Left lung (tissue), 10 donors: Measurements from ENCODE around the gene PCLO. TPM values are rescaled to one million over a fixed set of nuclear protein-coding genes. Genes with fewer than 3 reads are reported as not detected.

Experiments used
- ATAC-seq: fragments of 200-7000 bp; cut with Tn5 transposase; one replicate; pipeline ENCODE4 v1.9.1; 2020; ENCODE audit warnings: moderate library complexity
- DNase-seq, 4 donors: peaks; one replicate each; pipeline ENCODE4 v3.0.0-alpha.2; 2013 to 2020
- H3K27ac ChIP-seq, 2 donors: fragments of 200-600 bp; sonication (generic) in 1 of 2; one replicate each; pipeline versions ENCODE4 v1.5.0 to v1.8.0; 2020 to 2021
- H3K27me3 ChIP-seq, 2 donors: fragments of 200-600 bp; sonication (generic) in 1 of 2; one replicate each; pipeline versions ENCODE4 v1.5.0 to v1.8.0; 2020 to 2021
- H3K36me3 ChIP-seq, 2 donors: fragments of 200-600 bp; sonication (generic) in 1 of 2; one replicate each; pipeline versions ENCODE4 v1.5.0 to v1.8.0; 2020 to 2021
- H3K4me1 ChIP-seq, 2 donors: fragments of 200-600 bp; one replicate each; pipeline ENCODE4 v1.8.0; 2021
- H3K4me3 ChIP-seq, 2 donors: fragments of 200-600 bp; sonication (generic) in 1 of 2; one replicate each; pipeline versions ENCODE4 v1.5.0 to v1.8.0; 2020 to 2021; ENCODE audit warnings: mild to moderate bottlenecking in 1 of 2
- H3K9me3 ChIP-seq, 2 donors: fragments of 200-600 bp; sonication (generic) in 1 of 2; one replicate each; pipeline versions ENCODE4 v1.5.0 to v1.8.0; 2020 to 2021
- intact Hi-C, 2 donors: fragments of 100-400 bp; cut with DNase I; formaldehyde crosslinking; loops; one replicate each; pipeline versions ENCODE4 v1.11.2 to v1.14.2; 2022
- polyA plus RNA-seq, 6 donors: library from polyadenylated mRNA; unstranded; fragments of 120-200 nt; gene quantifications; one replicate each; pipeline ENCODE4 v1.2.1, GENCODE V29; 2013; ENCODE audit not compliant: insufficient read length in 6 of 6
- total RNA-seq, 2 donors: library from RNA; stranded (reverse); fragmentation: NEBNext Ultra II Directional; extraction: Animal tissue kit (Norgen Biotek cat#: 25700); gene quantifications; one replicate each; pipeline ENCODE4 v1.2.1, GENCODE V29; 2021
- TF ChIP-seq, protein P1 (sequence below), 2 donors: fragments of 200-600 bp; sonication (generic) in 1 of 2; IDR thresholded peaks; one replicate each; pipeline versions ENCODE4 v1.5.0 to v1.8.0; 2021; ENCODE audit warnings: antibody characterized with exemption in 2 of 2
- donor health status: DM: no; HTN: yes; CAD: no.
- donor health status: DM: no; HTN: no; CAD: no.

PCLO gene
- total and polyA plus RNA-seq, 8 donors: 5.3 to 7.7 (median 5.9) TPM

DNA sequence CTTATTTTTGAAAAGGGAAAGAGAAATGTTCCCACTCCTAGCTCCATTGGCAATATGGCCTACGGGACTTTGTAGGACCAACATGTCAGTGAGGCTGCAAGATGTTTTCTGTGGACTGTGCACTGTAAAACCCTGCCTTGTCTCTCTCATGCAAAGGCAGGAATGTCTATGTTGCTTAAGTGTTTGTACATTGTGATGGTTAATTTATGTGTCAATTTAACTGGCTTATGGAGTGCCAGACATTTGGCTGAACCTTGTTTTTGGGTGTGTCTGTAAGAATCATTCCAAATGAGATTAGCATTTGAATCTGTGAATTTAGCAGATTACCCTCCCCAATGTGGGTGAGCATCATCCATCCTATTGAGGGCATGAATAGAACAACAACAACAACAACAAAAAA, 4.1 kb upstream of the PCLO start:
- intact Hi-C loops: no loop called here
- Histone ChIP-seq H3K4me1 (no peaks in the 10 kb centered on the region), H3K9me3 (no peaks in the 10 kb centered on the region), H3K27me3 (peaks cover 0 to 20% of the 10 kb centered on the region in 2 donors), H3K36me3 (no peaks in the 10 kb centered on the region), H3K27ac (no peak overlapping the region), H3K4me3 (no peak overlapping the region)
- no peak for DNase-seq
- TF ChIP-seq, protein P1, sequence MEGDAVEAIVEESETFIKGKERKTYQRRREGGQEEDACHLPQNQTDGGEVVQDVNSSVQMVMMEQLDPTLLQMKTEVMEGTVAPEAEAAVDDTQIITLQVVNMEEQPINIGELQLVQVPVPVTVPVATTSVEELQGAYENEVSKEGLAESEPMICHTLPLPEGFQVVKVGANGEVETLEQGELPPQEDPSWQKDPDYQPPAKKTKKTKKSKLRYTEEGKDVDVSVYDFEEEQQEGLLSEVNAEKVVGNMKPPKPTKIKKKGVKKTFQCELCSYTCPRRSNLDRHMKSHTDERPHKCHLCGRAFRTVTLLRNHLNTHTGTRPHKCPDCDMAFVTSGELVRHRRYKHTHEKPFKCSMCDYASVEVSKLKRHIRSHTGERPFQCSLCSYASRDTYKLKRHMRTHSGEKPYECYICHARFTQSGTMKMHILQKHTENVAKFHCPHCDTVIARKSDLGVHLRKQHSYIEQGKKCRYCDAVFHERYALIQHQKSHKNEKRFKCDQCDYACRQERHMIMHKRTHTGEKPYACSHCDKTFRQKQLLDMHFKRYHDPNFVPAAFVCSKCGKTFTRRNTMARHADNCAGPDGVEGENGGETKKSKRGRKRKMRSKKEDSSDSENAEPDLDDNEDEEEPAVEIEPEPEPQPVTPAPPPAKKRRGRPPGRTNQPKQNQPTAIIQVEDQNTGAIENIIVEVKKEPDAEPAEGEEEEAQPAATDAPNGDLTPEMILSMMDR (IDR thresholded peaks at IDR 0.05): no peak
- no peak for ATAC-seq

DNA sequence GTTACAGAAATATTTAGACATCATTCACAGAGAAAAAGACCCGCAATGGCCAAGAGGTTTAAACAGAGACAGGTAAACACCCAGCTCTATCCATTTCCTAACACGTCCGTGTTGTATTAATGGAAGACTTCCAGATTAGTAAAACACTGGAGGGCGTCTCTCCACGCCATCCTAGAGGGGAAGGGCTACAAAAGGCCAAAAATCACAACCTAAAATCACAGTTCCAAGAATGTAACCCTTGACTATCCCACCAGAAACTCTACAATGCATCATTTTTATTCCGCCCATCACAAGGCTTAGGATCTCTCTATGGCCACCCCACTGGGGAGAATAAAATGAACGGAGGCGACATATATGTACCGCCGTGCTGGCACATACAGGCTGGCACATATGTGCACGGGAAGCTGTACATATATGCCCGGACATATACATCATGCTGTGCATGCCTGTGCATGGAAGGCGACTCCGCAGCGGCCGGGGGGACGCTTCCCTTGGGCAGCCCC, 734 bp downstream of the PCLO start:
- intact Hi-C loops: no loop called here
- Histone ChIP-seq H3K4me1 (no peaks in the 10 kb centered on the region), H3K36me3 (no peaks in the 10 kb centered on the region), H3K27me3 (peaks cover 0 to 27% of the 10 kb centered on the region in 2 donors), H3K4me3 (peak overlapping the region; percentile 45 to 54), H3K9me3 (no peaks in the 10 kb centered on the region), H3K27ac (peak overlapping the region; percentile 59 to 69)
- DNase-seq (no peak), ATAC-seq (peak; percentile 21)
- TF ChIP-seq, protein P1 (IDR thresholded peaks at IDR 0.05): no peak

DNA sequence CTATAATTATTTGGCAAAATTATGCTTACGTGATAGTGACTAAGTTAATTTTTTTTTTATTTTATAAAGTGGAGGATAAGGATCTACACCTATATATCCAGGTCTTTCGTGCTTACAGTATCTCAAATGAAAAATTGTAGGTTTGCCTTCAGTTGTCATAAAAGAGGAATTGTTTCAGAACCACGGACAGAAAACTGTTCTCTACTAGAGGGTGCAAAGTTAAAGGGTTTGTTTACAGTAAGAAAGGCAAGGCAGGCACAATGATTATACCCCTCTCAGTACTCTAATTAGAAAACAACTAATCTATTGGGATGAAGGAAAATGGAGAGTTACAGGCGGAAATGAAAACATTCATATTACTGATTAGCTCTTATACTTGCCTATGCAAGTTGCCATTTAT, 1.5 kb downstream of the PCLO start:
- Histone ChIP-seq H3K36me3 (no peaks in the 10 kb centered on the region), H3K27me3 (peaks cover 0 to 27% of the 10 kb centered on the region in 2 donors), H3K9me3 (no peaks in the 10 kb centered on the region), H3K27ac (no peak overlapping the region), H3K4me3 (no peak overlapping the region), H3K4me1 (no peaks in the 10 kb centered on the region)
- ATAC-seq (no peak), DNase-seq (no peak)
- intact Hi-C loops: no loop called here
- TF ChIP-seq, protein P1 (IDR thresholded peaks at IDR 0.05): no peak

DNA sequence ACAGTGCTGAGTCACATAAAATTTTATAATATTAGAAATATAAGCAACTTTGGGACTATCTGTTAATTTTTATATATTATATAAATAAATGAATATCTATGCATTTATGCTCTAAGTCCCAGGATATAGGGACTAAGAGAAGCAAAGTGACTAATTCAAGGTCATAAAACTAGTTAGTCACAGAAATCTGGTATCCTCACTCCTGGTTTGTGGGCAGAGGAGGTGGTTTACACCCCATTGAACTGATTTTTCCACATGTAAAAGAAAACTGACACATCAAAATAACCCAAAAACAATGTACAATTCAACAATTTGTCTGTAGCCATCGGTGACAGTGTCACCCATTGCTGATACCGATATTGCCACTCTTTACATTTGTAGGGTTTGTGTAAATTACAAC, 3.0 kb downstream of the PCLO start:
- Histone ChIP-seq H3K36me3 (no peaks in the 10 kb centered on the region), H3K9me3 (no peaks in the 10 kb centered on the region), H3K4me1 (no peaks in the 10 kb centered on the region), H3K27ac (no peak overlapping the region), H3K4me3 (no peak overlapping the region), H3K27me3 (peaks cover 0 to 27% of the 10 kb centered on the region in 2 donors)
- intact Hi-C loops: no loop called here
- DNase-seq (no peak), ATAC-seq (no peak)
- TF ChIP-seq, protein P1 (IDR thresholded peaks at IDR 0.05): no peak

DNA sequence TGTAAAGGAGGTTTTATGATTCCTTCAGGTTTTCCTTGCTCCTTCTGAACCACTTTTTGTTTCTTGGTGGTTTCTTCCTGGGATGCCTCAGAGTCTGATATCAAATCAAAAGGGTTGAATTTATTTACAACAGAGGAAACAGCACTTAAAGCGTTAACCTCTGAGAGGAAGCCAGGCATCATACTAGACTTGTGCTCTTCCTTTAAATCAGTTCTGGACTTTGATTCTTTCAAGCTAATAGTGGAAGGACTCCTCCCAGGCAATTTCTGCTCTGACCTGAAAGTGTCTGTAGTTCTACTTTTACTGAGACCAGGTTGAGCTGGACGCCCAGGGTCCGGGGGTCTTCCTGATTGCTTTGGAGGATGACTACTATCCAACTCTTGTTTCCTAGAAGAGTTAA, 6.7 kb downstream of the PCLO start:
- ATAC-seq: no peak
- intact Hi-C loops: no loop called here
- no peak overlapping the region for H3K4me3 ChIP-seq
- H3K27me3 ChIP-seq: no peaks in the 10 kb centered on the region
- DNase-seq: peak in 1 of 4 donors; percentile 25
- no peaks in the 10 kb centered on the region for H3K4me1 ChIP-seq
- TF ChIP-seq, protein P1 (IDR thresholded peaks at IDR 0.05): no peak
- H3K36me3 ChIP-seq: no peaks in the 10 kb centered on the region
- H3K9me3 ChIP-seq: no peaks in the 10 kb centered on the region
- H3K27ac ChIP-seq: no peak overlapping the region
